GM23248 (cell line): Measurements from ENCODE around the gene CYGB.

Source experiments
- EZH2 ChIP-seq: fragments of 200-600 bp; sonication (generic); IDR thresholded peaks from 2 replicates; pipeline ENCODE4 v1.6.1; 2018; ENCODE audit warnings: antibody characterized with exemption, mild to moderate bottlenecking; ENCODE audit not compliant: insufficient read depth, poor library complexity, severe bottlenecking
- EZH2phosphoT487 ChIP-seq: fragments of 200-600 bp; sonication (generic); IDR thresholded peaks from 2 replicates; pipeline ENCODE4 v1.6.1; 2018; ENCODE audit warnings: antibody characterized with exemption, moderate library complexity, mild to moderate bottlenecking, low read depth; ENCODE audit not compliant: insufficient read depth

DNA sequence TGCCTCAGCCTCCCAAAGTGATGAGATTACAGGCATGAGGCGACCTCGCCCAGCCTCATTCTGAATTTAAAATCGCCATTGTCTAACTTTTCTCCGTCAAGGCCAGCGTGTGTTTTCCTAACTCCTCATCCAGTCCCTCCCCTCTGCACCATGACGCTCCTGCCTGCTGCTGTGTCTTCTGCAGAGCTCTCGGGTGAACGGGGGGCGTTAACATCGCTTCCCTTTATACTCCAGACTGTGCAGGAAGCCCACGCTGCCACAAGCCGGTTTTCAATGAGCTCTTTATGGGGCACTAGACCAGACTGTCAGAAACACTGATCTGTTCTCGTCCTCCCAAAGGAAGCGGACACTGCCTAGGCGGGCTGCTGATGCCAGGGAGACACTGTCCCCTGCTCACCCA, 56.9 kb downstream of the CYGB start:
- TF ChIP-seq EZH2phosphoT487 (no peak), EZH2 (no peak)
